Gastroesophageal sphincter (tissue), 4 donors: ENCODE measurements around the gene A3GALT2. TPM values are rescaled to one million over a fixed set of nuclear protein-coding genes. Genes with fewer than 3 reads are reported as not detected.

ENCODE experiments used
- ATAC-seq: fragments of 150-250 bp; one replicate; pipeline ENCODE4 v1.9.1; 2016; ENCODE audit warnings: mild to moderate bottlenecking, moderate library complexity
- H3K27ac ChIP-seq, 4 donors: fragments of 200-600 bp; sonication (generic) in 3 of 4; 1 replicate in 3 of 4; 2 replicates in 1 of 4; pipeline ENCODE4 v1.5.1; 2016 to 2019
- H3K27me3 ChIP-seq: fragments of 200-600 bp; sonication (generic); one replicate; pipeline ENCODE4 v1.5.1; 2019
- H3K36me3 ChIP-seq, 2 donors: fragments of 200-600 bp; sonication (generic); one replicate each; pipeline ENCODE4 v1.5.1; 2019; ENCODE audit warnings: control low read depth in 1 of 2
- H3K4me1 ChIP-seq, 3 donors: fragments of 200-600 bp; sonication (generic); 1 replicate in 2 of 3; 2 replicates in 1 of 3; pipeline ENCODE4 v1.5.1; 2016 to 2019; ENCODE audit warnings: control low read depth in 2 of 3
- H3K4me3 ChIP-seq, 2 donors: fragments of 200-600 bp; sonication (generic); one replicate each; pipeline ENCODE4 v1.5.1; 2019; ENCODE audit warnings: mild to moderate bottlenecking in 1 of 2, moderate library complexity in 1 of 2
- H3K9me3 ChIP-seq, 3 donors: fragments of 200-600 bp; sonication (generic); one replicate each; pipeline ENCODE4 v1.5.1; 2017 to 2019; ENCODE audit warnings: control low read depth in 2 of 3
- EP300 ChIP-seq: sonication (generic); formaldehyde crosslinking; IDR thresholded peaks from one replicate; pipeline ENCODE4 v1.6.1; 2017; ENCODE audit warnings: antibody characterized with exemption, mild to moderate bottlenecking
- POLR2A ChIP-seq, 2 donors: fragments of 450-650 bp; IDR thresholded peaks; one replicate each; pipeline ENCODE4 v1.6.1; 2017; ENCODE audit warnings: antibody characterized with exemption in 2 of 2, mild to moderate bottlenecking in 2 of 2, moderate library complexity in 1 of 2
- POLR2AphosphoS5 ChIP-seq: sonication (generic); formaldehyde crosslinking; IDR thresholded peaks from one replicate; pipeline ENCODE4 v1.6.1; 2017; ENCODE audit warnings: antibody characterized with exemption
- WGBS, 2 donors: methylation state at CpG; one replicate each; pipeline ENCODE4 v1.1.5; 2018; ENCODE audit warnings: low coverage in 1 of 2; 5-methylcytosine and 5-hydroxymethylcytosine counted together
- total RNA-seq, 4 donors: library from RNA; depleted of rRNA; stranded (reverse); fragments of >200 nt; gene quantifications; one replicate each; pipeline ENCODE4 v1.1.0, GENCODE V29; 2016
- TF ChIP-seq, protein P1 (sequence below), 4 experiments: fragments of 200-600 bp in 2 of 4; fragments of 450-650 bp in 2 of 4; sonication (generic) in 1 of 4; IDR thresholded peaks; one replicate each; pipeline ENCODE4 v1.5.1; 2017 to 2019; ENCODE audit warnings: antibody characterized with exemption in 4 of 4, mild to moderate bottlenecking in 2 of 4, moderate library complexity in 2 of 4

Gene A3GALT2
- total RNA-seq, 4 donors from 2014 or later = 0.67 TPM; not detected in 3

DNA sequence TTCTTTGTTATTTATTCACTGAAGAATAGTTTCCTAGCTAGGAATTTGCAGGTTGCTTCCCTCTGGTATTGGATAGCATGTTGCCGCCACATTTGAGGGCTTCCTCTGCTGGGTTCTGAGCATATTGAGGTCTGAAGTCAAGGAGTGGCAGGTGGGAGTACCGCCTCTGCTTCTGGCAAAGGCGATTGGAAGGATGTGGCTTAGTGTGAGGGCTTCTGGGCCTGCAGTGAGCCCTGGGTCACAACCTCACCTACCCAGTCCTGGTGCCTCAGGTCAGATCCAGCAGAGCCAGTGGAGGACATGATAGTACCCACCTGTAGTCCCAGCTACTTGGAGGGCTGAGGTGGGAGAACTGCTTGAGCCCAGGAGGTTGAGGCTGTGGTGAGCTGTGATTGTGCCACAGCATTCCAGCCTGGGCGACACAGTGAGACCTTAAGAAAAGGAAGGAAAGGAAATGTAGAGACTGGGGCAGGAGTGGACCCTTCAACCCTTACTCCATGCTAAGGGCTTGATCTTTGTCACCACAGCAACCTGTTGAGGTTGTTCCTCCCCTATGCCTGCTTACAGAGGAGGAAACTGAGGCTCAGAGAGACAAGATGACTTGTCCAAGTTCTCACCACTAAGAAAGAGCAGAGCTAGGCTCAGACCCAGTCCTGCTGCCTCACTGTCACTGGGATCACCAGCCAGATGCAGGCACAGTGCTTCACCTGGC is 22.8 kb downstream of the A3GALT2 start:
- H3K4me1 ChIP-seq = peaks cover 0 to 60% (median 14%) of the 10 kb centered on the region in 3 donors
- peak overlapping the region in 3 of 4 donors; percentile 2 to 52 (median 29) for H3K27ac ChIP-seq
- H3K9me3 ChIP-seq = no peaks in the 10 kb centered on the region
- H3K4me3 ChIP-seq = no peak overlapping the region
- peaks cover 0 to 66% of the 10 kb centered on the region in 2 donors for H3K36me3 ChIP-seq
- no peaks in the 10 kb centered on the region for H3K27me3 ChIP-seq
- TF ChIP-seq EP300 = no peak
- no peak for TF ChIP-seq POLR2A (IDR thresholded peaks at IDR 0.05)
- no peak for TF ChIP-seq POLR2AphosphoS5
- TF ChIP-seq, protein P1, sequence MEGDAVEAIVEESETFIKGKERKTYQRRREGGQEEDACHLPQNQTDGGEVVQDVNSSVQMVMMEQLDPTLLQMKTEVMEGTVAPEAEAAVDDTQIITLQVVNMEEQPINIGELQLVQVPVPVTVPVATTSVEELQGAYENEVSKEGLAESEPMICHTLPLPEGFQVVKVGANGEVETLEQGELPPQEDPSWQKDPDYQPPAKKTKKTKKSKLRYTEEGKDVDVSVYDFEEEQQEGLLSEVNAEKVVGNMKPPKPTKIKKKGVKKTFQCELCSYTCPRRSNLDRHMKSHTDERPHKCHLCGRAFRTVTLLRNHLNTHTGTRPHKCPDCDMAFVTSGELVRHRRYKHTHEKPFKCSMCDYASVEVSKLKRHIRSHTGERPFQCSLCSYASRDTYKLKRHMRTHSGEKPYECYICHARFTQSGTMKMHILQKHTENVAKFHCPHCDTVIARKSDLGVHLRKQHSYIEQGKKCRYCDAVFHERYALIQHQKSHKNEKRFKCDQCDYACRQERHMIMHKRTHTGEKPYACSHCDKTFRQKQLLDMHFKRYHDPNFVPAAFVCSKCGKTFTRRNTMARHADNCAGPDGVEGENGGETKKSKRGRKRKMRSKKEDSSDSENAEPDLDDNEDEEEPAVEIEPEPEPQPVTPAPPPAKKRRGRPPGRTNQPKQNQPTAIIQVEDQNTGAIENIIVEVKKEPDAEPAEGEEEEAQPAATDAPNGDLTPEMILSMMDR (IDR thresholded peaks at IDR 0.05) = no peak
- 100% methylated on average over 1 of the region's 4 CpGs; no CpG with 5 or more reads in 1 of the 2 donors for WGBS, 2 donors
- ATAC-seq = no peak

DNA sequence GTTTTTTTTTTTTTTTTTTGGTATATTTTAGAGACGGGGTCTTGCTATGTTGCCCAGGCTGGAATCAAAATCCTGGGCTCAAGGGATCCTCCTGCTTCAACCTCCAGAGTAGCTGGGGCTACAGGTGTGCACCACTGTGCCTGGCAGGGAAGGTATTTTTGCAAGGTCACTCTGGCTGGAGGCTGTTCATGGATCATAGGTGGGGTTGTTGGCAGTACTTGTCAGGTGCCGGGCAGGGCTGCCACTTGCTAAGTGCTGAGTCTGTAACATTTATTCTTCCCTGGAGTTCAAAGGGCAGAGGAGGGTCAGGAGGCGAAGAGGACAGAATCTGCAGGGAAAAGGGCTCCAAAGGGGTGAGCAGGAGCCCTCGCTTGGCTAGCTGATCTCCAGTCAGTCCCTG is 24.1 kb downstream of the A3GALT2 start:
- Histone ChIP-seq H3K27me3 (no peaks in the 10 kb centered on the region), H3K9me3 (no peaks in the 10 kb centered on the region), H3K4me3 (no peak overlapping the region), H3K27ac (peak overlapping the region in 1 of 4 donors; percentile 67), H3K36me3 (peaks cover 0 to 68% of the 10 kb centered on the region in 2 donors), H3K4me1 (peaks cover 0 to 66% (median 18%) of the 10 kb centered on the region in 3 donors)
- no peak for ATAC-seq
- WGBS, 2 donors = 90 to 93% methylated on average over 2 to 4 of the region's 4 CpGs
- TF ChIP-seq, protein P1 (IDR thresholded peaks at IDR 0.05) = no peak
- no peak for TF ChIP-seq EP300
- no peak for TF ChIP-seq POLR2AphosphoS5
- TF ChIP-seq POLR2A (IDR thresholded peaks at IDR 0.05) = no peak

DNA sequence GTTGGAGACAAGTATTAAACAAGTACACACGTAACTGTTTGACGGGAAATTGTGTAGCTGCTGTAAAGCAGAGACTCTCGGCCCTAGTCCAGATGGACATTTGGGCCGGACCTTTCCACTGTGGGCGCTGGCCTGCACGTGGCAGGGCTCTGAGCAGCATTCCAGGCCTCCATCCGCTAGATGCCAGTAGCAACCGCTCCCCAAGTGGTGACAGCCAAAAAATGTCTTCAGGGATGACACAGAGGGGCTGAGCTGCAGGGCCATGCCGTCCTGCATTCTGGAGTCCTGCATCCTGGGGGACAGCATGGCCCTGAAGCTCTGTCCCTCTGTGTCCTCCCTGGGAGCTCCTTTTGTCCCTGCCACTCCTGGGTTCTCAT is 24.8 kb downstream of the A3GALT2 start:
- TF ChIP-seq, protein P1 (IDR thresholded peaks at IDR 0.05) = no peak
- no peak for TF ChIP-seq POLR2A (IDR thresholded peaks at IDR 0.05)
- TF ChIP-seq EP300 = no peak
- TF ChIP-seq POLR2AphosphoS5 = peak; percentile 36
- Histone ChIP-seq H3K27me3 (no peaks in the 10 kb centered on the region), H3K4me1 (peaks cover 0 to 58% (median 16%) of the 10 kb centered on the region in 3 donors), H3K4me3 (no peak overlapping the region), H3K9me3 (no peaks in the 10 kb centered on the region), H3K36me3 (peaks cover 0 to 63% of the 10 kb centered on the region in 2 donors), H3K27ac (peak overlapping the region in 3 of 4 donors; percentile 46 to 73 (median 67))
- WGBS, 2 donors = 40% methylated on average over 2 to 3 of the region's 9 CpGs
- peak; percentile 35 for ATAC-seq

DNA sequence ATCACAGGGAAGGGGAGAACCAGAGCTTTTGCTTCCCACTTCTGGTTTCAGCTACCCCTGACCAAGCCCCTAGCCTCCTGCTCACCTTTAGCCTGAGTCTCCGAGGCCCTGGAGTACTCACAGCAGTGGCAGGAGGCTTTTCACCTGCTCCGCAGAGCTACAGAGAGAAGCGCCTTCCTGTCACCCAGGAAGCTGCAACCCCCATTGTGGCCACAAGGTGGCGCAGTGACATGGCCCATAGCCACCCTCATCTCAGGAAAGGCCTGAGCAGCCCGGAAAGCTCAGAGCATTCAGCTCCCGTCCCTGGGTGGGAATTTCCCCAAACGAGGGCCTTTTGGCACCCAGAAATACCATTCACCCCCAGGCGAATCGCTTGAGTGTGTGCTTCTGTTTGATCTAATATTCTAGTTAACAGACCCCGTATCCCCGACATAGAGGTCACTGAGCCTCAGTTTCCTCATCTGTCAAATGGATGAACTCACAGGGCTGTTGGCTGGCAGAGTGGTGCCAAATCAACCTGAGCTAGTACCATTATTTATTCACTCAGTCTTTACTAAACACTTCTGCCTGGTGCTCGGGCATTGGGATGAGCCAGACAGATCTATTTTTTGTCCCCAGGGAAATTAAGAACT is 25.3 kb downstream of the A3GALT2 start:
- peak; percentile 80 for ATAC-seq
- peaks cover 0 to 63% of the 10 kb centered on the region in 2 donors for H3K36me3 ChIP-seq
- H3K27me3 ChIP-seq = no peaks in the 10 kb centered on the region
- H3K9me3 ChIP-seq = no peaks in the 10 kb centered on the region
- TF ChIP-seq POLR2A (IDR thresholded peaks at IDR 0.05) (no peak), POLR2AphosphoS5 (peak; percentile 73), EP300 (no peak)
- TF ChIP-seq, protein P1 (IDR thresholded peaks at IDR 0.05) = peak; percentile 98 to 99 (median 99)
- no peak overlapping the region for H3K4me3 ChIP-seq
- 37 to 70% methylated on average over 3 to 8 of the region's 12 CpGs for WGBS, 2 donors
- peak overlapping the region in 3 of 4 donors; percentile 46 to 73 (median 67) for H3K27ac ChIP-seq
- peaks cover 0 to 53% (median 11%) of the 10 kb centered on the region in 3 donors for H3K4me1 ChIP-seq
